Immature natural killer cell (primary cell): Measurements from ENCODE around the gene BAMBI. TPM values are rescaled to one million over a fixed set of nuclear protein-coding genes. Genes with fewer than 3 reads are reported as not detected.
A peak's percentile ranks its signal among the peaks of the same experiment; 100 is the strongest.

Source experiments
- DNase-seq, 3 donors: peaks; one replicate each; pipeline ENCODE4 v3.0.0; 2022; ENCODE audit warnings: mixed read lengths in 1 of 3
- H3K27ac Mint-ChIP-seq, 6 donors: one replicate each; pipeline ENCODE4 v1.8.0; 2020; ENCODE audit warnings: mixed read lengths in 6 of 6, mild to moderate bottlenecking in 5 of 6, inconsistent platforms in 4 of 6, moderate library complexity in 3 of 6
- H3K27me3 Mint-ChIP-seq, 3 donors: one replicate each; pipeline ENCODE4 v1.8.0; 2020 to 2021; ENCODE audit warnings: low read depth in 3 of 3, mild to moderate bottlenecking in 3 of 3, mixed read lengths in 3 of 3, moderate library complexity in 3 of 3, inconsistent platforms in 1 of 3
- H3K36me3 Mint-ChIP-seq, 3 donors: one replicate each; pipeline ENCODE4 v1.8.0; 2020; ENCODE audit warnings: mixed read lengths in 3 of 3, inconsistent platforms in 2 of 3, mild to moderate bottlenecking in 2 of 3
- H3K4me1 Mint-ChIP-seq, 2 donors: one replicate each; pipeline ENCODE4 v1.8.0; 2020; ENCODE audit warnings: inconsistent platforms in 2 of 2, mild to moderate bottlenecking in 2 of 2, mixed read lengths in 2 of 2, moderate library complexity in 1 of 2
- H3K4me3 Mint-ChIP-seq, 5 donors: one replicate each; pipeline ENCODE4 v1.8.0; 2020; ENCODE audit warnings: mild to moderate bottlenecking in 5 of 5, mixed read lengths in 5 of 5, inconsistent platforms in 3 of 5, moderate library complexity in 3 of 5
- H3K9me3 Mint-ChIP-seq, 6 donors: one replicate each; pipeline ENCODE4 v1.8.0; 2020; ENCODE audit warnings: mild to moderate bottlenecking in 6 of 6, mixed read lengths in 6 of 6, inconsistent platforms in 4 of 6, moderate library complexity in 3 of 6
- polyA plus RNA-seq, 3 donors: library from polyadenylated mRNA; unstranded; fragments of 300-500 nt; fragmentation: Illumina TruSeq; gene quantifications; one replicate each; pipeline ENCODE4 v1.2.3, GENCODE V29; 2021

Gene BAMBI
- polyA plus RNA-seq, 3 donors from 2014 or later: 0.23 to 0.28 TPM; not detected in 1

GRCh38 chr10:28663576-28664368, 13.5 kb upstream of the BAMBI start:
- H3K36me3 Mint-ChIP-seq: no peaks in the 10 kb centered on the region
- peaks cover 5 to 8% of the 10 kb centered on the region in 2 donors for H3K4me1 Mint-ChIP-seq
- no peak overlapping the region for H3K27ac Mint-ChIP-seq
- H3K4me3 Mint-ChIP-seq: no peak overlapping the region
- H3K27me3 Mint-ChIP-seq: peaks cover 4 to 32% (median 8%) of the 10 kb centered on the region in 3 donors
- DNase-seq: peak; percentile 42 to 56 (median 55)
- no peaks in the 10 kb centered on the region for H3K9me3 Mint-ChIP-seq

DNA sequence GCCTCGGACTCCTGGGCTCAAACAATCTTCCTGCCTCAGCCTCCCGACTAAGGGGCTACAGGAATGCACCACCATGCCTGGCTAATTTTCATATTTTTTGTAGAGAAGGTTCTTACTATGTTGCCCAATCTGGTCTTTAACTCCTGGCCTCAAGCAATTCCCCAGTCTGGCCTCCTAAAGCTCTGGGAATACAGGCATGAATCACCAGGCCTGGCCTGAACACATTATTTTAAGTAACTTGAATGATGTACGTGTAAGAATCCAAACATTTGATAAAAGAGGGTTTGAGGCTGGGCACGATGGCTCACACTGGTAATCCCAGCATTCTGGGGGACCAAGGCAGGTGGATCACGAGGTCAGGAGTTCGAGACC, 13.0 kb upstream of the BAMBI start:
- H3K27me3 Mint-ChIP-seq: peaks cover 6 to 30% (median 8%) of the 10 kb centered on the region in 3 donors
- H3K4me1 Mint-ChIP-seq: peaks cover 8 to 13% of the 10 kb centered on the region in 2 donors

GRCh38 chr10:28666751-28667467, 10.4 kb upstream of the BAMBI start:
- Mint-ChIP-seq H3K27ac (no peak overlapping the region), H3K9me3 (no peaks in the 10 kb centered on the region), H3K4me1 (peaks cover 8 to 13% of the 10 kb centered on the region in 2 donors), H3K27me3 (peaks cover 10 to 41% (median 14%) of the 10 kb centered on the region in 3 donors), H3K4me3 (no peak overlapping the region), H3K36me3 (no peaks in the 10 kb centered on the region)
- no peak for DNase-seq

More for the DNA sequence above, 13.0 kb upstream of the BAMBI start:
- Mint-ChIP-seq H3K27ac (no peak overlapping the region), H3K36me3 (no peaks in the 10 kb centered on the region), H3K4me3 (no peak overlapping the region), H3K9me3 (no peaks in the 10 kb centered on the region)
- DNase-seq: no peak

DNA sequence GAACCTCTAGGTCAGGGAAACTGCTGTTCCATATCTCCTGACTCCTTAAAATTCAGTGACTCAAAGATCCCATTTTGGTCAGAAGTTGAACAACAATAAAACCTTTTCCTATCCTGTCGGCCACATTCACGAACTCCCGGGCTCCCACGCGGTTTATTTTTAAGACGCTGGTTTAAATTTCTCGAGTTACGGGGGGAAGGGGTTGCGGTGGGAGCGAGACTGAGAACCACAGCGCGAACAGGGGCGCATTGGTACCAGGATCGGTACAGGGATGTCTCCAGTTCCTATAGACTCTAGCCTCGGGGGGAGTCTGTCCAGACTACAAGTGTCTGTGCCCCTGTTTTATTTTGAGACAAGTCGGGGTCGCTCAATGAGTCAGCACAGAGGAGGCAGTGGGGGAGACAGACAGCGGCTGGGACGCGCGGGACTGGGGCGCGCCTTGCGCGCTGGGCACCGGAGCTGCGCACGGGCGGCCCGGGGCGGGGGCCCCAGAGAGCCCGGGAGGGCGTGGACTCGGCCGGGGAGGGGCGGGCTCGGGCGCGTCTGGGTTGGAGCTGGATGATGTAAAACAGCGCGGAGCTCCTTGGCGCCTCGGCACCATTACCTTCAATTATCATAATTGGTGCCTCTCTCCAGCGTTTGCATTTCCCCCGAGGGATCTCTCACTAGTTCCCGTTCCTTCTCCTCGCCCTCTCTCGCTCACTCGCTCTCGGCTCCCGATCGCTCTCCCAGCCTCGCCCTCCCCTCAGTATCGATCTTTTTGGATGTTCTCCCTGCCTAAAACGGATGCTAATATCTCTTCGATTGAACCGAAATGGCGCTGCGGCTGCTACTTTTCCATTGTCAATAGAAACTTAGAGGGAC, 8.7 kb upstream of the BAMBI start:
- Mint-ChIP-seq H3K36me3 (no peaks in the 10 kb centered on the region), H3K4me1 (peaks cover 8 to 13% of the 10 kb centered on the region in 2 donors), H3K9me3 (no peaks in the 10 kb centered on the region), H3K27ac (no peak overlapping the region), H3K4me3 (peak overlapping the region in 3 of 5 donors; percentile 25 to 48 (median 45)), H3K27me3 (peaks cover 11 to 35% (median 14%) of the 10 kb centered on the region in 3 donors)
- no peak for DNase-seq

DNA sequence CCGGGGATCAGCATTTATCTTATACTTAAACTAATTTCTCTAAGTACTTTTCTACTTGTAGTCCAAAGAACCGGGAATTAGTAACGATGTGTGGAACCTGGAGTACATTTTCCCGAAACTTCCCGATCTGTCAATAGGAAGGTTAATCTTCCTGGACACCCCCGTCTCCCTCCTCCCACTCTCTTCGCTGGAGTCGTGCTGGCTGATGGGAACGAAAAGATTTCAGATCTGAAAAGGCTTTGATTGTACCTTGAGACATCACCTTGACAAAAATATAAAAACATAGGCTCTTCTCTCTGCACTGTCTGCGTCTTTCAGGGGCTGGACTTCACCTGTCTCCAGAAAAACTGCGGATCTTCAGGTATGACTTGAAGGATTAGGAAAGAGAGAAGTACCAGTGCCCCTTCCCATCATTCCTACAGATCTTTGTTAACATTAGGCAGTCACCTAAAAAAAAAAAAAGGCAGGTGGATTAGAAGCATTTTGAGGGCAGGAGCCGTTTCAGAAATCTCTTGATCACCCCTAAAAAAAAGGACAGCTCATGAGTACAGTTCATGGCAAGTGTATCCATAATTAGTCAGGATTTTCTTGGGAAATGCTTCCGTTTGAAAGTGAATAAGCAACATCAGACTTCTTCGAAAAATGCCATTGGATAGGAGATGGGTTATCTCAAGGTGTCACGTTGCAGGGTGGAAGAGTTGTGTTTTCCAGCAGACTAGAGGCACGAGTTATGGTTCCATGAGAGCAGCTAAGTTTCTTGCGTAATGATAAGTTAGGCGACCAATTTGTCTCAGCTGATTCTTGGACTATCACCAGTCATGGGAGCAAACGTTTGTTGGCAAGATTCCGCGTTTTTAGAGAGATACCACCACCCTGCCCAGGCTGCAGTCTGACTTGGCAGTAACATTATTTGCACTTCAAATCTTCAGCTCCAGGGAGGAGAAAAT, 7.8 kb upstream of the BAMBI start:
- no peaks in the 10 kb centered on the region for H3K9me3 Mint-ChIP-seq
- peaks cover 8 to 13% of the 10 kb centered on the region in 2 donors for H3K4me1 Mint-ChIP-seq
- H3K36me3 Mint-ChIP-seq: no peaks in the 10 kb centered on the region
- no peak for DNase-seq
- no peak overlapping the region for H3K27ac Mint-ChIP-seq
- peak overlapping the region in 2 of 5 donors; percentile 45 to 48 for H3K4me3 Mint-ChIP-seq
- peaks cover 10 to 32% (median 14%) of the 10 kb centered on the region in 3 donors for H3K27me3 Mint-ChIP-seq

DNA sequence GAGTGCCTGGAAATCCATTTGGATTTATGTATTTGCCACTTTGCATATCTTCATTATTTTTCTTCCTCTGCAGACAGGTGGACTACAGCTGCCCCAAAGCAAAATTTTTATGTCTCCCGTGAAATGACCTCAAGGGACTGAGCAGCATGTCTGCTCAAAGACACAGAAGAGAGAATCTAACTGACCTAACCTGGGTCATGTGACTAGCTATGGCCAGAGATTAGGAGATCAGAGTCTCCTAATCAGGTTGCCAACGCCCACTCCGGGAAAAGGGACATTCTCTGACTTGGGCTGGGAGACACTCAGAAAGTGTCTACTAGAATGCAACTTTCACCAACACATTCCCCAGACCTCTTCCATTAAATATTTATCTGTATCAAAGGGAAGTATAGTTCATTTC, 2.5 kb upstream of the BAMBI start:
- no peak for DNase-seq
- H3K4me1 Mint-ChIP-seq: peaks cover 22 to 25% of the 10 kb centered on the region in 2 donors
- no peak overlapping the region for H3K27ac Mint-ChIP-seq
- peaks cover 0 to 2% (median 0%) of the 10 kb centered on the region in 6 donors for H3K9me3 Mint-ChIP-seq
- H3K4me3 Mint-ChIP-seq: no peak overlapping the region
- H3K27me3 Mint-ChIP-seq: peaks cover 14 to 27% (median 17%) of the 10 kb centered on the region in 3 donors
- no peaks in the 10 kb centered on the region for H3K36me3 Mint-ChIP-seq

DNA sequence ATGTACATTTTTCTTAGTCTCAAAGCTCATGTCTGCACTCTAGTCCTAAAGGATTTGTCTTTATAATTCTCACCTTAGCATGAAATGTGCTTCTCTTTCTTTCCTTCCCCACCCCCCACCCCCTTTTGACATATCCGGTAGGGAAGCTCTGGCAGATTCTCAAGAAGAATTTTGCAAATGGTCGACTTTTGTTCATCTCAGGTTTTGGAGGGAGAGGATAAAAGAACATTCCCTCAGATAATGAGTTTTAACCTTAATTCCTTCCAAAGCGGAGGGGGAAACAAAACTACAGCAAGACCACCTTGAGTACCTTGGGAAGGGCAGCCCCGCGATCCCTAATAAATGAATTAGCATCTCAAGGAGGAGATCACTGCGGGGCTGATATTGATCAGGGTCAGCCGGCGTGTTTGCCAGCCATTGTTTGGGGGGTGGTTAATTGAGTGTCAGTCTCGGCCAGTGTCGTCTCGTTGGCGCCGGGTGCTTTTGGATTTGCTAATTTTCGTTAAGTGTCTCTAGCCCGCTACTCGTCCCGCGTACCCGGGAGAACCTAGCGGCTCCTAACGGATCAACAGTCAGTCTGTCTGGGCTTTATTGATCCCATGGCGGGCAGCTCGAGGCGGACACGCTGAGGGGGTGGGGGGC, 874 bp upstream of the BAMBI start:
- H3K36me3 Mint-ChIP-seq: no peaks in the 10 kb centered on the region
- peaks cover 8 to 24% (median 21%) of the 10 kb centered on the region in 3 donors for H3K27me3 Mint-ChIP-seq
- DNase-seq: no peak
- H3K4me3 Mint-ChIP-seq: peak overlapping the region; percentile 66 to 82 (median 77)
- H3K4me1 Mint-ChIP-seq: peaks cover 28 to 35% of the 10 kb centered on the region in 2 donors
- peak overlapping the region in 3 of 6 donors; percentile 15 to 52 (median 38) for H3K27ac Mint-ChIP-seq
- H3K9me3 Mint-ChIP-seq: peaks cover 0 to 2% (median 0%) of the 10 kb centered on the region in 6 donors

DNA sequence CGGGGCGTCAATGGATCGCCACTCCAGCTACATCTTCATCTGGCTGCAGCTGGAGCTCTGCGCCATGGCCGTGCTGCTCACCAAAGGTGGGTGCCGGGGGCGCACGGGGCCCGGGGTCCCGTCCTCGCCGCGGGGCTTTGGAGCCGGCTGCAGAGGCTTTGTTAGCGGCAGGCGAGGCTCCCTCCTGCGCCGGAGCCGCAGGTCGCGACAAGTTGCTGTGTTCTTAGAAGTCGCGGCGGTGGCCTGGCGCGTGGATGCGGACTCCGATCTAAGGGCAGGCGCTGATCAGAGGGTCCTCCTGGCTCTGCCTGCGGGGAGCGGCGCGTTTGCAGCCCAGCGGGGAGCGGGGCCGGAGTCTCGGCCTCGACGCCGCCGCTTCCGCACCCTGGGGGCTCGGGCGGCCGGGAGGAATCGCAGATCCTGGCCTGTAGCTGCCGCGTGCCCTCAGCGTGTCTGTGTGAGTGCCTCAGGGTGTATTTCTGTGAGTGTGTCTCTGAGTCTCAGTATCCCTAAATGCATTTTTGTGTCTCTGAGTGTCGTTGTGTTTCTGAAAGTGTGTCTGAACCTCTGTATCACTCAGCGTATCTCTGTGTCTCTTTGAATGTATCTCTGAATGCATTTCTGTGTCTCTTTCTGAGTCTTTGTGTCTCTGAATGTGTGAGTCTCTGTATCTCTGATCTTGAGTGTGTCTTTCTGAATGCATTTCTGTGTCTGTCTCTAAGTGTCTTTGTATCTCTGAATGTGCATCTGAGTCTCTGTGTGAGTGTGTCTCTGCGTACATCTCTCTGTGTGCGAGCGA, 766 bp downstream of the BAMBI start:
- H3K4me3 Mint-ChIP-seq: peak overlapping the region; percentile 81 to 91 (median 84)
- no peaks in the 10 kb centered on the region for H3K36me3 Mint-ChIP-seq
- peak; percentile 22 to 29 (median 27) for DNase-seq
- H3K9me3 Mint-ChIP-seq: peaks cover 0 to 2% (median 0%) of the 10 kb centered on the region in 6 donors
- peaks cover 28 to 35% of the 10 kb centered on the region in 2 donors for H3K4me1 Mint-ChIP-seq
- peak overlapping the region in 1 of 6 donors; percentile 56 for H3K27ac Mint-ChIP-seq
- H3K27me3 Mint-ChIP-seq: peaks cover 11 to 24% (median 23%) of the 10 kb centered on the region in 3 donors

GRCh38 chr10:28678687-28679457, 1.6 kb downstream of the BAMBI start:
- H3K27me3 Mint-ChIP-seq: peaks cover 13 to 24% (median 23%) of the 10 kb centered on the region in 3 donors
- peaks cover 0 to 2% (median 0%) of the 10 kb centered on the region in 6 donors for H3K9me3 Mint-ChIP-seq
- no peak for DNase-seq
- peak overlapping the region in 1 of 6 donors; percentile 20 for H3K27ac Mint-ChIP-seq
- H3K4me1 Mint-ChIP-seq: peaks cover 28 to 35% of the 10 kb centered on the region in 2 donors
- no peaks in the 10 kb centered on the region for H3K36me3 Mint-ChIP-seq
- peak overlapping the region; percentile 81 to 91 (median 84) for H3K4me3 Mint-ChIP-seq

- DNase-seq: no peak
- H3K27ac Mint-ChIP-seq: no peak overlapping the region
- H3K27me3 Mint-ChIP-seq: peaks cover 13 to 24% (median 23%) of the 10 kb centered on the region in 3 donors
- H3K4me3 Mint-ChIP-seq: peak overlapping the region in 4 of 5 donors; percentile 1 to 86 (median 34)
- H3K4me1 Mint-ChIP-seq: peaks cover 28 to 35% of the 10 kb centered on the region in 2 donors
- H3K36me3 Mint-ChIP-seq: no peaks in the 10 kb centered on the region
- H3K9me3 Mint-ChIP-seq: peaks cover 0 to 2% (median 0%) of the 10 kb centered on the region in 6 donors
Measured at GRCh38 chr10:28679581-28680357, 2.4 kb downstream of the BAMBI start.
